Upper lobe of left lung (tissue), 4 donors: ENCODE data around the gene CENPX.

Experiments used
- CTCF ChIP-seq, 6 experiments: fragments of 450-650 bp in 4 of 6; fragments of 200-600 bp in 2 of 6; sonication (generic) in 2 of 6; IDR thresholded peaks; one replicate each; pipeline ENCODE4 v1.5.1; 2016 to 2019; ENCODE audit warnings: antibody characterized with exemption in 6 of 6
- POLR2A ChIP-seq, 4 donors: fragments of 450-650 bp; IDR thresholded peaks; one replicate each; pipeline ENCODE4 v1.5.1; 2016 to 2017; ENCODE audit warnings: antibody characterized with exemption in 4 of 4, mild to moderate bottlenecking in 2 of 4
- POLR2AphosphoS5 ChIP-seq, 2 donors: sonication (generic); formaldehyde crosslinking; IDR thresholded peaks; one replicate each; pipeline ENCODE4 v1.5.1; 2017; ENCODE audit warnings: antibody characterized with exemption in 2 of 2

- TF ChIP-seq CTCF (IDR thresholded peaks at IDR 0.05) (no peak), POLR2A (IDR thresholded peaks at IDR 0.05) (no peak), POLR2AphosphoS5 (IDR thresholded peaks at IDR 0.05) (no peak)
Observed at GRCh38 chr17:82060001-82060380, 37.3 kb upstream of the CENPX start.
